Lung (tissue), 12 donors: Measurements from ENCODE around the gene SNX33. TPM values are rescaled to one million over a fixed set of nuclear protein-coding genes. Genes with fewer than 3 reads are reported as not detected.
A peak's percentile ranks its signal among the peaks of the same experiment; 100 is the strongest.
"Not testable (repeated sequence)": the region's sequence is repeated elsewhere in the genome, so short reads cannot be mapped to it uniquely, and the experiment has no call there.

Source experiments
- ATAC-seq: fragments of 200-7000 bp; cut with Tn5 transposase; one replicate; pipeline ENCODE4 v1.9.1; 2020; ENCODE audit warnings: moderate number of reproducible peaks; ENCODE audit not compliant: insufficient read depth, low FRiP score
- DNase-seq, 3 donors: peaks; one replicate each; pipeline ENCODE4 v3.0.0-alpha.2; 2013 to 2017
- H3K27ac ChIP-seq, 2 donors: one replicate each; pipeline ENCODE4 v1.5.1; 2013; ENCODE audit warnings: mild to moderate bottlenecking in 2 of 2, moderate library complexity in 2 of 2, control low read depth in 1 of 2, inconsistent platforms in 1 of 2, low read depth in 1 of 2, low read length in 1 of 2
- H3K27me3 ChIP-seq, 3 donors: one replicate each; pipeline ENCODE4 v1.5.1; 2013; ENCODE audit warnings: low read length in 2 of 3; ENCODE audit not compliant: control insufficient read depth in 3 of 3, insufficient read depth in 3 of 3
- H3K36me3 ChIP-seq, 4 donors: one replicate each; pipeline ENCODE4 v1.5.1; 2013; ENCODE audit warnings: low read length in 4 of 4, mild to moderate bottlenecking in 1 of 4, moderate library complexity in 1 of 4; ENCODE audit not compliant: control insufficient read depth in 4 of 4, insufficient read depth in 4 of 4
- H3K4me1 ChIP-seq, 5 donors: one replicate each; pipeline ENCODE4 v1.5.1; 2013; ENCODE audit warnings: low read length in 5 of 5, mild to moderate bottlenecking in 2 of 5, moderate library complexity in 1 of 5; ENCODE audit not compliant: control insufficient read depth in 5 of 5, insufficient read depth in 5 of 5
- H3K4me3 ChIP-seq: one replicate; pipeline ENCODE4 v1.5.1; 2013; ENCODE audit warnings: mild to moderate bottlenecking, control low read depth, moderate library complexity
- H3K9ac ChIP-seq, 2 donors: one replicate each; pipeline ENCODE4 v1.5.1; 2013; ENCODE audit warnings: low read length in 2 of 2, control low read depth in 1 of 2; ENCODE audit not compliant: insufficient read depth in 1 of 2
- H3K9me3 ChIP-seq, 4 donors: one replicate each; pipeline ENCODE4 v1.5.1; 2013; ENCODE audit warnings: low read length in 3 of 4, mild to moderate bottlenecking in 1 of 4, moderate library complexity in 1 of 4; ENCODE audit not compliant: control insufficient read depth in 4 of 4, insufficient read depth in 3 of 4
- CTCF ChIP-seq: IDR thresholded peaks from 2 replicates; pipeline ENCODE4 v1.5.1; 2012; ENCODE audit warnings: mild to moderate bottlenecking; ENCODE audit errors: control extremely low read depth, extremely low read depth
- WGBS, 2 donors: extraction: QIAGEN DNeasy Blood & Tissue Kit; methylation state at CpG; one replicate each; pipeline ENCODE4 v1.1.7; 2013; 5-methylcytosine and 5-hydroxymethylcytosine counted together
- polyA plus RNA-seq, 2 donors: library from polyadenylated mRNA; stranded (reverse); fragments of 200-250 nt; gene quantifications; one replicate each; pipeline ENCODE4 v1.2.1, GENCODE V29; 2013
- total RNA-seq, 2 donors: library from RNA; depleted of rRNA in 1 of 2; stranded (reverse); fragments of >200 nt in 1 of 2; gene quantifications; one replicate each; pipeline ENCODE4 v1.2.1, GENCODE V29; 2014 to 2021
- donor health status: control.
- donor health status: control.
- donor health status: Bipolar disorder and iron deficiency.
- donor health status: healthy.
- donor health status: DM: yes; HTN: yes; CAD: no.

SNX33 gene
- total and polyA plus RNA-seq, 4 donors: 13.6 to 23.5 (median 18.0) TPM

- not testable (repeated sequence) for H3K27me3 ChIP-seq, H3K9me3 ChIP-seq, H3K4me3 ChIP-seq, H3K36me3 ChIP-seq, H3K27ac ChIP-seq
- DNase-seq (peak; percentile 89 to 92 (median 91)), ATAC-seq (peak; percentile 49)
- peak overlapping the region in 1 of 2 donors; percentile 7 for H3K9ac ChIP-seq
- WGBS, 2 donors: 7 to 26% methylated on average over 5 to 16 of the region's 17 CpGs
- peaks cover 0 to 37% (median 10%) of the 10 kb centered on the region in 5 donors for H3K4me1 ChIP-seq
Observed at GRCh38 chr15:75699961-75700874, 52.5 kb downstream of the SNX33 start.

- Histone ChIP-seq H3K4me1 (peaks cover 0 to 33% (median 8%) of the 10 kb centered on the region in 5 donors), H3K27ac (peak overlapping the region in 1 of 2 donors; percentile 1)
- ATAC-seq, H3K9ac ChIP-seq, H3K27me3 ChIP-seq, H3K9me3 ChIP-seq, H3K4me3 ChIP-seq, DNase-seq, H3K36me3 ChIP-seq: not testable (repeated sequence)
- WGBS, 2 donors: 76 to 88% methylated on average over 12 to 13 of the region's 13 CpGs
Observed at GRCh38 chr15:75701071-75702003, 53.6 kb downstream of the SNX33 start.

- no peak for DNase-seq
- peaks cover 0 to 2% (median 0%) of the 10 kb centered on the region in 4 donors for H3K36me3 ChIP-seq
- 77 to 81% methylated on average over 4 to 6 of the region's 6 CpGs for WGBS, 2 donors
Observed at GRCh38 chr15:75702436-75702835, 54.7 kb downstream of the SNX33 start.

GRCh38 chr15:75703440-75704262 is 55.9 kb downstream of the SNX33 start:
- ATAC-seq, H3K36me3 ChIP-seq, H3K9ac ChIP-seq, DNase-seq, H3K27me3 ChIP-seq, H3K27ac ChIP-seq, H3K4me3 ChIP-seq, H3K9me3 ChIP-seq: not testable (repeated sequence)
- 79 to 87% methylated on average over 7 to 12 of the region's 18 CpGs for WGBS, 2 donors
- peaks cover 0 to 29% (median 8%) of the 10 kb centered on the region in 5 donors for H3K4me1 ChIP-seq

More at GRCh38 chr15:75702436-75702835, 54.7 kb downstream of the SNX33 start:
- Histone ChIP-seq H3K9ac (no peak overlapping the region), H3K4me3 (no peak overlapping the region), H3K27ac (peak overlapping the region in 1 of 2 donors; percentile 9), H3K27me3 (no peaks in the 10 kb centered on the region), H3K4me1 (peaks cover 0 to 29% (median 8%) of the 10 kb centered on the region in 5 donors), H3K9me3 (no peaks in the 10 kb centered on the region)
- no peak for TF ChIP-seq CTCF
- no peak for ATAC-seq
